Heart right ventricle (tissue), 16 donors: Measurements from ENCODE around the gene ACTR2. TPM values are rescaled to one million over a fixed set of nuclear protein-coding genes. Genes with fewer than 3 reads are reported as not detected.

Experiments used
- ATAC-seq, 8 donors: fragments of 200-7000 bp; cut with Tn5 transposase; one replicate each; pipeline ENCODE4 v1.9.1; 2020; ENCODE audit warnings: mild to moderate bottlenecking in 8 of 8, moderate library complexity in 8 of 8, moderate number of reproducible peaks in 1 of 8
- DNase-seq, 2 donors: peaks; one replicate each; pipeline ENCODE4 v3.0.0-alpha.2; 2020
- H3K27ac ChIP-seq, 10 donors: fragments of 200-600 bp; sonication (generic) in 2 of 10; one replicate each; pipeline versions ENCODE4 v1.5.0 to v1.8.0; 2020 to 2022; ENCODE audit warnings: mild to moderate bottlenecking in 3 of 10
- H3K27me3 ChIP-seq, 7 donors: fragments of 200-600 bp; one replicate each; pipeline ENCODE4 v1.8.0; 2021 to 2022; ENCODE audit warnings: mild to moderate bottlenecking in 2 of 7
- H3K36me3 ChIP-seq, 9 donors: fragments of 200-600 bp; sonication (generic) in 1 of 9; one replicate each; pipeline versions ENCODE4 v1.5.0 to v1.8.0; 2020 to 2022; ENCODE audit warnings: mild to moderate bottlenecking in 2 of 9
- H3K4me1 ChIP-seq, 9 donors: fragments of 200-600 bp; sonication (generic) in 1 of 9; one replicate each; pipeline versions ENCODE4 v1.5.0 to v1.8.0; 2020 to 2022; ENCODE audit warnings: mild to moderate bottlenecking in 4 of 9
- H3K4me3 ChIP-seq, 10 donors: fragments of 200-600 bp; sonication (generic) in 2 of 10; one replicate each; pipeline versions ENCODE4 v1.5.0 to v1.8.0; 2020 to 2022; ENCODE audit warnings: mild to moderate bottlenecking in 7 of 10, moderate library complexity in 2 of 10
- H3K9me3 ChIP-seq, 11 donors: fragments of 200-600 bp in 10 of 11; sonication (generic) in 2 of 11; one replicate each; pipeline versions ENCODE4 v1.5.0 to v1.8.0; 2013 to 2022; ENCODE audit warnings: mild to moderate bottlenecking in 2 of 11, control low read depth in 1 of 11, moderate library complexity in 1 of 11
- WGBS, 2 donors: extraction: QIAGEN DNeasy Blood & Tissue Kit; methylation state at CpG; one replicate each; pipeline ENCODE4 v1.1.7; 2013; ENCODE audit warnings: inconsistent platforms in 1 of 2; 5-methylcytosine and 5-hydroxymethylcytosine counted together
- intact Hi-C, 10 donors: fragments of 100-400 bp; cut with DNase I; formaldehyde crosslinking; loops; one replicate each; pipeline versions ENCODE4 v1.11.1 to v1.14.2; 2022
- polyA plus RNA-seq, 2 donors: library from polyadenylated mRNA; stranded (reverse); fragments of 200-250 nt; gene quantifications; one replicate each; pipeline ENCODE4 v1.2.3, GENCODE V29; 2013
- total RNA-seq, 10 donors: library from RNA; stranded (reverse); fragmentation: NEBNext Ultra II Directional in 3 of 10; extraction: Animal tissue kit (Norgen Biotek cat#: 25700) in 3 of 10; gene quantifications; one replicate each; pipeline versions ENCODE4 v1.2.1 to v1.2.4, GENCODE V29; 2021 to 2023
- TF ChIP-seq, protein P1 (sequence below), 9 donors: fragments of 200-600 bp; sonication (generic) in 2 of 9; IDR thresholded peaks; one replicate each; pipeline versions ENCODE4 v1.5.0 to v1.8.0; 2021 to 2022; ENCODE audit warnings: antibody characterized with exemption in 9 of 9, mild to moderate bottlenecking in 5 of 9, moderate library complexity in 1 of 9
- donor health status: Arrhythmogenic right ventricular cardiomyopathy.
- donor health status: ischemic (EF 13 %, LVEDD 7.1; RV severe dilation, severe dysfunction).
- donor health status: healthy with polysubstance abuse.
- donor health status: DM: no; HTN: yes; CAD: no.
- donor health status: DM: no; HTN: no; CAD: no.
- donor health status: ischemic (EF 25% LVEDD 6.9; RV normal size, moderate dysfunction).
- donor health status: ischemic (EF 25% LVEDD 5.7; RV mildly dilated, moderate dysfunction).
- donor health status: healthy.
- donor health status: DM: yes; HTN: yes; CAD: no.
- donor health status: Ischemic cardiomyopathy.
- donor health status: ischemic (EF 35%, LVEDD 5.7; RV mildly dilated, moderate dysfunction).
- donor health status: nonischemic (EF 11% LVEDD 7.7; RV severe dilation, severe dysfunction).
- donor health status: DM: yes; HTN: yes; CAD: no.
- donor health status: PGD.
- donor health status: ischemic (EF 29% LVEDD 5.4; RV normal size, mild dysfunction).
- donor health status: nonischemic (EF 23%, LVEDD 6.1; RV moderate dilation, normal function).

ACTR2 gene
- total and polyA plus RNA-seq, 12 donors, result 34.1 to 164 (median 105) TPM

DNA sequence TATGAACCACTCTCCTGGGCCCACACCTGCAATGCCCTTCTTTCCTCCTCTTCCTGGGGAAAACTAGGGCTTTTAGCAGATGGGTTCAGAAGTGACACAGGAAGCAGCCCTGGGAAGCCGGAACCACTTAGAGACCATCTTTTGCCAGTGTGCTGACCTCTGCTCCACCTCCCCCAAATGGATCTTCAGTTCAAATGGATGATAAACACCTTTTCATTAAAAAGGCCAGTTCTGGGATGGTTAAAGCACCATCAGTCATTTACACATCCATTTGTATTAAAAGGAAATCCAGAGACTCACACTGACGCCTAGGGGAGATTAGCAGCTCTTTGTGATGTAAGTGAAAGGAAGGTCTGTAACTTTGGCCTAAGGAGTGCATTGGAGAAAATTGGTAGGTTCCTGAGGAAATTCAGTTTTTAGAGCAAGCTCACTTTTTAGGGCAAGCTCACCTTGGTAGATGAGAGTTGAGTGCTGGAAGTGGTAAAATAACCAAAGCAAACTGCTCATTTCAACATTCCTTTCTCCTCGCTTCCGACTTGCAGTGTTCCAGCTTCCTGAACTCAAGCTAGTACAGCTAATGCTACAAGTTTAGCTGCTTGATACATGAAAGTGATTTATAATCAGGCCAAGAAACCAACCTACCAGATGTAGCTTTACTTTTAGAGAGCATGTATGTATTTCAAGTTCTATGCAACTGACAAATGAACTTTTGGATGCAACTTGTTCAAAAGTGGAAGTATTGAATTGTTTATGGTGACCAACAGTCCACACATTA lies 47.7 kb downstream of the ACTR2 start:
- DNase-seq, result no peak
- TF ChIP-seq, protein P1, sequence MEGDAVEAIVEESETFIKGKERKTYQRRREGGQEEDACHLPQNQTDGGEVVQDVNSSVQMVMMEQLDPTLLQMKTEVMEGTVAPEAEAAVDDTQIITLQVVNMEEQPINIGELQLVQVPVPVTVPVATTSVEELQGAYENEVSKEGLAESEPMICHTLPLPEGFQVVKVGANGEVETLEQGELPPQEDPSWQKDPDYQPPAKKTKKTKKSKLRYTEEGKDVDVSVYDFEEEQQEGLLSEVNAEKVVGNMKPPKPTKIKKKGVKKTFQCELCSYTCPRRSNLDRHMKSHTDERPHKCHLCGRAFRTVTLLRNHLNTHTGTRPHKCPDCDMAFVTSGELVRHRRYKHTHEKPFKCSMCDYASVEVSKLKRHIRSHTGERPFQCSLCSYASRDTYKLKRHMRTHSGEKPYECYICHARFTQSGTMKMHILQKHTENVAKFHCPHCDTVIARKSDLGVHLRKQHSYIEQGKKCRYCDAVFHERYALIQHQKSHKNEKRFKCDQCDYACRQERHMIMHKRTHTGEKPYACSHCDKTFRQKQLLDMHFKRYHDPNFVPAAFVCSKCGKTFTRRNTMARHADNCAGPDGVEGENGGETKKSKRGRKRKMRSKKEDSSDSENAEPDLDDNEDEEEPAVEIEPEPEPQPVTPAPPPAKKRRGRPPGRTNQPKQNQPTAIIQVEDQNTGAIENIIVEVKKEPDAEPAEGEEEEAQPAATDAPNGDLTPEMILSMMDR (IDR thresholded peaks at IDR 0.05), result no peak
- intact Hi-C loops, result loop anchor here in 5 of 10 donors (5.0 to 10.0 kb wide), 4 partner anchors 37 to 162 kb away; partner anchors contain the start of gene SPRED2 (in 4 of the 5)
- Histone ChIP-seq H3K36me3 (peaks cover 0 to 43% (median 6%) of the 10 kb centered on the region in 9 donors), H3K4me3 (no peak overlapping the region), H3K27ac (peak overlapping the region in 1 of 10 donors; percentile 59), H3K27me3 (no peaks in the 10 kb centered on the region), H3K4me1 (peaks cover 6 to 49% (median 38%) of the 10 kb centered on the region in 9 donors), H3K9me3 (no peaks in the 10 kb centered on the region)
- WGBS, 2 donors, result 62 to 70% methylated on average over 4 of the region's 4 CpGs
- no peak for ATAC-seq

DNA sequence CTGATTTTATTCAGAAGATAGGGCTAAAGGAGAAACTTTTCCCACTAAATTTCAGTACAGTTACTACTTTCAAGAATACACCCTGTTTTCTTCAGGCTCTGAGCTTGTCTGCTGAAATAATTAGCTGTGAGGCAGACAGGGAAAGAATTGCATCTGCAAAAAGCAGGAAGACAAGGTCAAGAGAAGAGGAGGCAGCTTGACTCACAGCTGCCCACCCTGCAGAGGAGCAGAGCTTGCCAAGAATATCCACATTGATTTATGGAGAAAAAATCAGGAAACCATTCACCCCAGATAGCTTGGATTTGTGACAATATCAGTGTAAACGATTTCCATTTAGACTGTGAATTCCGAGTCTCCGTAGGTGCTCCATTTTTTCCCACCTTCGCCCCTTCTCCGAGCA lies 49.0 kb downstream of the ACTR2 start:
- Histone ChIP-seq H3K4me3 (no peak overlapping the region), H3K27ac (peak overlapping the region in 4 of 10 donors; percentile 47 to 59 (median 50)), H3K9me3 (no peaks in the 10 kb centered on the region), H3K36me3 (peaks cover 0 to 31% (median 6%) of the 10 kb centered on the region in 9 donors), H3K27me3 (no peaks in the 10 kb centered on the region), H3K4me1 (peaks cover 6 to 51% (median 38%) of the 10 kb centered on the region in 9 donors)
- intact Hi-C loops, result loop anchor here in 5 of 10 donors (5.0 to 10.0 kb wide), 4 partner anchors 36 to 161 kb away; partner anchors contain the start of gene SPRED2 (in 4 of the 5)
- ATAC-seq, result peak in 4 of 8 donors; percentile 12 to 58 (median 37)
- no peak for DNase-seq
- TF ChIP-seq, protein P1 (IDR thresholded peaks at IDR 0.05), result no peak
- 57 to 67% methylated on average over 5 of the region's 5 CpGs for WGBS, 2 donors

DNA sequence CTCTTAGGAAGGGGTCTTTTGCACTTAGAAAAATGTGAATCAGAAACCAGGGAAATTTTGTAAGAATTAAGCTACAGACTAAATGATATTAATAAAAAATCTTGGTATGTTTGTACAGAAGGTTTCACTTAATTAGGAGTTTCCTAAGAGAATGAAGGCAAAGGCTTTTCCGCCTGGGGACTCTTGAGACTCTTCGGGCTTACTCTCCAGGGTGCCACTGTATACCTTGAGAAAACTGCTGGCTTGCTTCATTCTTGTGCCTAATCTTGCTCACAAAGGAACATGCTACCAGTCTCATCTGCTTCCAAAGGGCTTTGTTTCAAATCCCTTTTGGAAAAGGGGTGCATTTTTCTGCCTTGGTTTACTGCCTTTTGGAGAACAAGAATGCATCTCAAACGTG lies 49.5 kb downstream of the ACTR2 start:
- H3K4me1 ChIP-seq, result peaks cover 6 to 56% (median 38%) of the 10 kb centered on the region in 9 donors
- 53 to 66% methylated on average over 3 of the region's 3 CpGs for WGBS, 2 donors
- no peaks in the 10 kb centered on the region for H3K9me3 ChIP-seq
- ATAC-seq (no peak), DNase-seq (no peak)
- H3K27me3 ChIP-seq, result no peaks in the 10 kb centered on the region
- peaks cover 0 to 25% (median 3%) of the 10 kb centered on the region in 9 donors for H3K36me3 ChIP-seq
- peak overlapping the region in 3 of 10 donors; percentile 47 to 59 (median 50) for H3K27ac ChIP-seq
- TF ChIP-seq, protein P1 (IDR thresholded peaks at IDR 0.05), result no peak
- H3K4me3 ChIP-seq, result no peak overlapping the region
- intact Hi-C loops, result loop anchor here in 5 of 10 donors (5.0 to 10.0 kb wide), 4 partner anchors 35 to 160 kb away; partner anchors contain the start of gene SPRED2 (in 4 of the 5)

DNA sequence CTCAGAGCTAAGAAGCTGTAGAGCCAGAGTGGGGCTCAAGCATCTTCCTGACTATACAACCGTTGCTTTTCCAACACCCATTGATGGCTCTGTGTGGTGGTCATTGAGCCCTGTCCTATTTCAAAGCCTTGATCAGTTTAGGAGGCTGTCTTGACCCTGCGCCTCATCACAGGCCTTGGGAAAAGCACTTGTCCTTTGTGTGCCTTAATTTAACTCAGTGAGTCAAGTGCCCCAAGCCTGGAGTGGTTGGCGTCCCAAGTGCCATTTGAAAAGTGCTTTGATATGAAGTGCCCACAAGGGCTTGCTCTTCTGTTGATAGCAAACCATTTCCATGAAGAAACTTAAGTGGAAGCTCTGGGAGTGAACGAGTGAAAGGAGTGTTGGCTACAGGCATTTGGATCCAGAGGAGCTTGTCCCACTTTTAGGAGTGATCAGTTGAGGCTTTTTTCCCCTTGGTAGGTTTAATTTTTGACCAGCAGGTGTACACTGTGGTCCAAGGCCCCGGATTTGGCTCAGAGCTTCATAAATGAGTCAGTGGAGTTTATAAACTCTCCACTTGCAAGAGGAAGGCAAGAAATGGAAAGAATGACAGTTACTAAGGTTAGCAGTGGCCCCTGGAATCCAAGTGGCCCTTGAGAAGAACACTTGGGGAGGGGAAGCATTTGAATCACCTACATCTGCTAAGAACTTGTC lies 50.3 kb downstream of the ACTR2 start:
- H3K27ac ChIP-seq, result peak overlapping the region in 8 of 10 donors; percentile 2 to 57 (median 21)
- no peaks in the 10 kb centered on the region for H3K9me3 ChIP-seq
- no peaks in the 10 kb centered on the region for H3K27me3 ChIP-seq
- peak in 1 of 2 donors; percentile 29 for DNase-seq
- H3K4me1 ChIP-seq, result peaks cover 10 to 64% (median 38%) of the 10 kb centered on the region in 9 donors
- WGBS, 2 donors, result 47 to 59% methylated on average over 5 of the region's 5 CpGs
- H3K36me3 ChIP-seq, result peaks cover 0 to 17% (median 0%) of the 10 kb centered on the region in 9 donors
- no peak overlapping the region for H3K4me3 ChIP-seq
- TF ChIP-seq, protein P1 (IDR thresholded peaks at IDR 0.05), result peak in 3 of 9 donors; percentile 8 to 22 (median 9)
- peak in 7 of 8 donors; percentile 18 to 89 (median 42) for ATAC-seq
- intact Hi-C loops, result loop anchor here in 5 of 10 donors (5.0 to 10.0 kb wide), 4 partner anchors 34 to 159 kb away; partner anchors contain the start of gene SPRED2 (in 4 of the 5)
